ENCODE measurements around the gene ZNF423.

ZNF423 gene

GRCh38 chr16:49502136-49502881 is 353.6 kb downstream of the ZNF423 start:
- in situ Hi-C loops (cut with MboI; ENCODE audit: low sequenced_read_pairs) = no loop called here

- in situ Hi-C loops (cut with MboI; ENCODE audit: low sequenced_read_pairs) = no loop called here
Measured at GRCh38 chr16:49499869-49500610, 355.9 kb downstream of the ZNF423 start.

- in situ Hi-C loops (cut with MboI; ENCODE audit: low sequenced_read_pairs) = no loop called here
Measured at GRCh38 chr16:49499414-49499785, 356.5 kb downstream of the ZNF423 start.

- in situ Hi-C loops (cut with MboI; ENCODE audit: low sequenced_read_pairs) = no loop called here
Measured at GRCh38 chr16:49498666-49499413, 357.1 kb downstream of the ZNF423 start.

GRCh38 chr16:49498264-49498663 is 357.6 kb downstream of the ZNF423 start:
- in situ Hi-C loops (cut with MboI; ENCODE audit: low sequenced_read_pairs) = no loop called here

- in situ Hi-C loops (cut with MboI; ENCODE audit: low sequenced_read_pairs) = no loop called here
Measured at GRCh38 chr16:49497466-49497865, 358.4 kb downstream of the ZNF423 start.

GRCh38 chr16:49496656-49497055 is 359.3 kb downstream of the ZNF423 start:
- in situ Hi-C loops (cut with MboI; ENCODE audit: low sequenced_read_pairs) = no loop called here

- in situ Hi-C loops (cut with MboI; ENCODE audit: low sequenced_read_pairs) = no loop called here
Measured at GRCh38 chr16:49495596-49496355, 360.1 kb downstream of the ZNF423 start.

- in situ Hi-C loops (cut with MboI; ENCODE audit: low sequenced_read_pairs) = no loop called here
Measured at GRCh38 chr16:49494891-49495566, 360.9 kb downstream of the ZNF423 start.

GRCh38 chr16:49494474-49494873 is 361.4 kb downstream of the ZNF423 start:
- in situ Hi-C loops (cut with MboI; ENCODE audit: low sequenced_read_pairs) = no loop called here

GRCh38 chr16:49493836-49494235 is 362.1 kb downstream of the ZNF423 start:
- in situ Hi-C loops (cut with MboI; ENCODE audit: low sequenced_read_pairs) = no loop called here

GRCh38 chr16:49492896-49493626 is 362.9 kb downstream of the ZNF423 start:
- in situ Hi-C loops (cut with MboI; ENCODE audit: low sequenced_read_pairs) = no loop called here

- in situ Hi-C loops (cut with MboI; ENCODE audit: low sequenced_read_pairs) = no loop called here
Measured at GRCh38 chr16:49491771-49492761, 363.8 kb downstream of the ZNF423 start.

GRCh38 chr16:49491106-49491670 is 364.7 kb downstream of the ZNF423 start:
- in situ Hi-C loops (cut with MboI; ENCODE audit: low sequenced_read_pairs) = no loop called here

GRCh38 chr16:49490321-49490705 is 365.6 kb downstream of the ZNF423 start:
- in situ Hi-C loops (cut with MboI; ENCODE audit: low sequenced_read_pairs) = no loop called here

- in situ Hi-C loops (cut with MboI; ENCODE audit: low sequenced_read_pairs) = no loop called here
Measured at GRCh38 chr16:49489686-49490320, 366.1 kb downstream of the ZNF423 start.

GRCh38 chr16:49488740-49489525 is 367.0 kb downstream of the ZNF423 start:
- in situ Hi-C loops (cut with MboI; ENCODE audit: low sequenced_read_pairs) = no loop called here
